T-helper 1 cell treated with Interleukin-12 subunit alpha and Interleukin-12 subunit beta and Interleukin-4 antibody, amounts not matched to agents 30 μg/mL and 1 μg/mL, for 36 hours (primary cell): ENCODE measurements around the gene SEC14L1.

Source experiments
- H3K27ac Mint-ChIP-seq: one replicate; pipeline ENCODE4 v1.8.0; 2021; ENCODE audit warnings: mild to moderate bottlenecking, mixed read lengths
- H3K27me3 Mint-ChIP-seq: one replicate; pipeline ENCODE4 v1.8.0; 2021; ENCODE audit warnings: low read depth, mixed read lengths
- H3K36me3 Mint-ChIP-seq: one replicate; pipeline ENCODE4 v1.8.0; 2021; ENCODE audit warnings: low read depth, mixed read lengths
- H3K4me1 Mint-ChIP-seq: one replicate; pipeline ENCODE4 v1.8.0; 2021; ENCODE audit warnings: low read depth, mixed read lengths
- H3K4me3 Mint-ChIP-seq: one replicate; pipeline ENCODE4 v1.8.0; 2021; ENCODE audit warnings: mild to moderate bottlenecking, moderate library complexity, mixed read lengths
- H3K9me3 Mint-ChIP-seq: one replicate; pipeline ENCODE4 v1.8.0; 2021; ENCODE audit warnings: mixed read lengths

Gene SEC14L1

GRCh38 chr17:77177002-77177741 lies 36.4 kb downstream of the SEC14L1 start:
- Mint-ChIP-seq H3K27ac (no peak overlapping the region), H3K4me1 (peaks cover 16% of the 10 kb centered on the region), H3K4me3 (no peak overlapping the region), H3K9me3 (peaks cover 27% of the 10 kb centered on the region), H3K36me3 (peaks cover 36% of the 10 kb centered on the region), H3K27me3 (no peaks in the 10 kb centered on the region)

GRCh38 chr17:77178050-77178449 lies 37.3 kb downstream of the SEC14L1 start:
- Mint-ChIP-seq H3K9me3 (peaks cover 19% of the 10 kb centered on the region), H3K36me3 (peaks cover 28% of the 10 kb centered on the region), H3K4me3 (no peak overlapping the region), H3K27me3 (no peaks in the 10 kb centered on the region), H3K4me1 (peaks cover 23% of the 10 kb centered on the region), H3K27ac (no peak overlapping the region)

- no peak overlapping the region for H3K27ac Mint-ChIP-seq
- H3K36me3 Mint-ChIP-seq: peaks cover 23% of the 10 kb centered on the region
- peaks cover 26% of the 10 kb centered on the region for H3K4me1 Mint-ChIP-seq
- no peak overlapping the region for H3K4me3 Mint-ChIP-seq
- peaks cover 14% of the 10 kb centered on the region for H3K9me3 Mint-ChIP-seq
- no peaks in the 10 kb centered on the region for H3K27me3 Mint-ChIP-seq
Measured at GRCh38 chr17:77178563-77178962, 37.8 kb downstream of the SEC14L1 start.

- Mint-ChIP-seq H3K9me3 (no peaks in the 10 kb centered on the region), H3K36me3 (peaks cover 10% of the 10 kb centered on the region), H3K27ac (peak overlapping the region; percentile 52), H3K27me3 (no peaks in the 10 kb centered on the region), H3K4me1 (peaks cover 26% of the 10 kb centered on the region), H3K4me3 (no peak overlapping the region)
Measured at GRCh38 chr17:77180503-77181357, 40.0 kb downstream of the SEC14L1 start.

GRCh38 chr17:77182205-77183172 lies 41.7 kb downstream of the SEC14L1 start:
- Mint-ChIP-seq H3K27me3 (no peaks in the 10 kb centered on the region), H3K4me1 (peaks cover 30% of the 10 kb centered on the region), H3K9me3 (no peaks in the 10 kb centered on the region), H3K27ac (peak overlapping the region; percentile 63), H3K4me3 (peak overlapping the region; percentile 46), H3K36me3 (peaks cover 10% of the 10 kb centered on the region)

- H3K27me3 Mint-ChIP-seq: no peaks in the 10 kb centered on the region
- H3K36me3 Mint-ChIP-seq: peaks cover 10% of the 10 kb centered on the region
- H3K4me1 Mint-ChIP-seq: peaks cover 46% of the 10 kb centered on the region
- no peak overlapping the region for H3K27ac Mint-ChIP-seq
- no peaks in the 10 kb centered on the region for H3K9me3 Mint-ChIP-seq
- H3K4me3 Mint-ChIP-seq: no peak overlapping the region
Measured at GRCh38 chr17:77184474-77184873, 43.7 kb downstream of the SEC14L1 start.

GRCh38 chr17:77185137-77185536 lies 44.4 kb downstream of the SEC14L1 start:
- no peaks in the 10 kb centered on the region for H3K9me3 Mint-ChIP-seq
- H3K4me3 Mint-ChIP-seq: no peak overlapping the region
- no peak overlapping the region for H3K27ac Mint-ChIP-seq
- H3K36me3 Mint-ChIP-seq: peaks cover 11% of the 10 kb centered on the region
- H3K27me3 Mint-ChIP-seq: no peaks in the 10 kb centered on the region
- peaks cover 49% of the 10 kb centered on the region for H3K4me1 Mint-ChIP-seq

- Mint-ChIP-seq H3K4me1 (peaks cover 48% of the 10 kb centered on the region), H3K27me3 (no peaks in the 10 kb centered on the region)
Measured at GRCh38 chr17:77186141-77186604, 45.4 kb downstream of the SEC14L1 start.

GRCh38 chr17:77188084-77189066 lies 47.6 kb downstream of the SEC14L1 start:
- Mint-ChIP-seq H3K4me3 (peak overlapping the region; percentile 56), H3K27ac (peak overlapping the region; percentile 82), H3K9me3 (no peaks in the 10 kb centered on the region), H3K4me1 (peaks cover 29% of the 10 kb centered on the region), H3K27me3 (no peaks in the 10 kb centered on the region), H3K36me3 (peaks cover 30% of the 10 kb centered on the region)

More at GRCh38 chr17:77186141-77186604, 45.4 kb downstream of the SEC14L1 start:
- Mint-ChIP-seq H3K4me3 (no peak overlapping the region), H3K36me3 (peaks cover 15% of the 10 kb centered on the region), H3K9me3 (no peaks in the 10 kb centered on the region), H3K27ac (no peak overlapping the region)

- Mint-ChIP-seq H3K9me3 (no peaks in the 10 kb centered on the region), H3K27me3 (no peaks in the 10 kb centered on the region), H3K36me3 (peaks cover 34% of the 10 kb centered on the region), H3K4me1 (peaks cover 29% of the 10 kb centered on the region), H3K27ac (peak overlapping the region; percentile 82), H3K4me3 (peak overlapping the region; percentile 19)
Measured at GRCh38 chr17:77189148-77189547, 48.4 kb downstream of the SEC14L1 start.

- Mint-ChIP-seq H3K27me3 (no peaks in the 10 kb centered on the region), H3K36me3 (peaks cover 40% of the 10 kb centered on the region), H3K4me1 (peaks cover 29% of the 10 kb centered on the region), H3K27ac (peak overlapping the region; percentile 82), H3K9me3 (no peaks in the 10 kb centered on the region), H3K4me3 (no peak overlapping the region)
Measured at GRCh38 chr17:77190576-77190975, 49.8 kb downstream of the SEC14L1 start.

- Mint-ChIP-seq H3K4me1 (peaks cover 29% of the 10 kb centered on the region), H3K36me3 (peaks cover 46% of the 10 kb centered on the region), H3K4me3 (no peak overlapping the region), H3K27me3 (no peaks in the 10 kb centered on the region), H3K9me3 (no peaks in the 10 kb centered on the region), H3K27ac (no peak overlapping the region)
Measured at GRCh38 chr17:77191244-77191643, 50.5 kb downstream of the SEC14L1 start.

GRCh38 chr17:77193653-77194052 lies 52.9 kb downstream of the SEC14L1 start:
- Mint-ChIP-seq H3K4me1 (peaks cover 17% of the 10 kb centered on the region), H3K27me3 (no peaks in the 10 kb centered on the region), H3K9me3 (no peaks in the 10 kb centered on the region), H3K36me3 (peaks cover 62% of the 10 kb centered on the region), H3K27ac (no peak overlapping the region), H3K4me3 (no peak overlapping the region)
